Measurements from ENCODE around the gene IPO4. TPM values are rescaled to one million over a fixed set of nuclear protein-coding genes. Genes with fewer than 3 reads are reported as not detected.

Gene IPO4
- 29.0 TPM for polyA plus RNA-seq (2013, experiment 1 of 2)
- polyA plus RNA-seq (2013, experiment 2 of 2) = 19.5 TPM

GRCh38 chr14:24188251-24189058, at the start of gene IPO4:
Gene IPO4 (minus strand): TSS chr14:24188816. CDS start chr14:24188787, 29 bp downstream.
- peak within 1 kb of the TSS; percentile 67 for H3K4me3 ChIP-seq (ENCODE audit: extremely low read depth, insufficient read depth, low read length, poor library complexity, severe bottlenecking)
- H3K9me3 ChIP-seq (ENCODE audit: control insufficient read depth, low read length) = no peaks in the 10 kb centered on the region
- peaks cover 69% of the 10 kb centered on the region for H3K36me3 ChIP-seq (ENCODE audit: control insufficient read depth, insufficient read depth, low read length)
- peaks cover 8% of the 10 kb centered on the region for H3K4me1 ChIP-seq (ENCODE audit: control insufficient read depth, insufficient read depth, low read length, poor library complexity, severe bottlenecking)
- 1% methylated on average over 38 to 59 of the region's 65 CpGs for WGBS, 2 experiments (ENCODE audit: insufficient coverage in 2 of 2)
- peak within 1 kb of the TSS; percentile 72 for H3K27ac ChIP-seq (ENCODE audit: low read depth, low read length, severe bottlenecking)

GRCh38 chr14:24238123-24238522, 49.5 kb upstream of the IPO4 start:
- Histone ChIP-seq H3K36me3 (ENCODE audit: control insufficient read depth, insufficient read depth, low read length) (peaks cover 74% of the 10 kb centered on the region), H3K9me3 (ENCODE audit: control insufficient read depth, low read length) (no peaks in the 10 kb centered on the region), H3K27ac (ENCODE audit: low read depth, low read length, severe bottlenecking) (no peak overlapping the region), H3K4me3 (ENCODE audit: extremely low read depth, insufficient read depth, low read length, poor library complexity, severe bottlenecking) (no peak overlapping the region), H3K4me1 (ENCODE audit: control insufficient read depth, insufficient read depth, low read length, poor library complexity, severe bottlenecking) (peaks cover 26% of the 10 kb centered on the region)
- WGBS, 2 experiments (ENCODE audit: insufficient coverage in 2 of 2) = 91 to 100% methylated on average over 3 to 4 of the region's 5 CpGs

DNA sequence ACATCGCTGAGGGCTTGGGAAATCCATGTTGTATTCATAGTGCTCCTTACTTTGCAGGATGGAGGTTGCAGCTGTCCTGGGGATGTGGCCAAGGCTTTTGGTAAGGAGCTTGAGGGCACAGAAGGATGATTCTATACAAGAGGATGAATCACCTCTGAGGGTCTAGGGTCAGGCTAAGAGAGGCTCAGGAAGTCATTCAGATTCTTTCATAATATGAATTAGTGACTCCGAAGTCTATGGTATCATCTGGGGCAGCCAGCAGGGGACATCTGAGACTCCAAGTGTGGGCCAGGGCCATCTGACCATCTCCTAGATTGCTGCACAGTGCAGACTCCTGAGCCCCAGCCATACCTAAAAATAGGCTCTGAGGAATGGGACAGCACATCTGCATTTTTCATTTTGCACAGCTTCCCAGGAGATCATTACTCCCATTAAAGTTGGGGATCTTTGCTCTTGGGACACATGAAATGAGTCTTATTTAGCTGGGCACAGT, 48.9 kb upstream of the IPO4 start:
- no peak overlapping the region for H3K4me3 ChIP-seq (ENCODE audit: extremely low read depth, insufficient read depth, low read length, poor library complexity, severe bottlenecking)
- peaks cover 26% of the 10 kb centered on the region for H3K4me1 ChIP-seq (ENCODE audit: control insufficient read depth, insufficient read depth, low read length, poor library complexity, severe bottlenecking)
- peaks cover 74% of the 10 kb centered on the region for H3K36me3 ChIP-seq (ENCODE audit: control insufficient read depth, insufficient read depth, low read length)
- no peak overlapping the region for H3K27ac ChIP-seq (ENCODE audit: low read depth, low read length, severe bottlenecking)
- 100% methylated on average over 1 to 2 of the region's 2 CpGs for WGBS, 2 experiments (ENCODE audit: insufficient coverage in 2 of 2)
- H3K9me3 ChIP-seq (ENCODE audit: control insufficient read depth, low read length) = no peaks in the 10 kb centered on the region

- peaks cover 26% of the 10 kb centered on the region for H3K4me1 ChIP-seq (ENCODE audit: control insufficient read depth, insufficient read depth, low read length, poor library complexity, severe bottlenecking)
- 98 to 100% methylated on average over 2 to 6 of the region's 6 CpGs for WGBS, 2 experiments (ENCODE audit: insufficient coverage in 2 of 2)
- H3K9me3 ChIP-seq (ENCODE audit: control insufficient read depth, low read length) = no peaks in the 10 kb centered on the region
- H3K36me3 ChIP-seq (ENCODE audit: control insufficient read depth, insufficient read depth, low read length) = peaks cover 74% of the 10 kb centered on the region
- H3K27ac ChIP-seq (ENCODE audit: low read depth, low read length, severe bottlenecking) = no peak overlapping the region
- H3K4me3 ChIP-seq (ENCODE audit: extremely low read depth, insufficient read depth, low read length, poor library complexity, severe bottlenecking) = no peak overlapping the region
These were observed 48.3 kb upstream of the IPO4 start for GRCh38 chr14:24236689-24237462.

- peaks cover 72% of the 10 kb centered on the region for H3K36me3 ChIP-seq (ENCODE audit: control insufficient read depth, insufficient read depth, low read length)
- no peak overlapping the region for H3K27ac ChIP-seq (ENCODE audit: low read depth, low read length, severe bottlenecking)
- H3K4me1 ChIP-seq (ENCODE audit: control insufficient read depth, insufficient read depth, low read length, poor library complexity, severe bottlenecking) = peaks cover 20% of the 10 kb centered on the region
- H3K9me3 ChIP-seq (ENCODE audit: control insufficient read depth, low read length) = no peaks in the 10 kb centered on the region
- 91 to 100% methylated on average over 3 to 4 of the region's 5 CpGs for WGBS, 2 experiments (ENCODE audit: insufficient coverage in 2 of 2)
- H3K4me3 ChIP-seq (ENCODE audit: extremely low read depth, insufficient read depth, low read length, poor library complexity, severe bottlenecking) = no peak overlapping the region
These were observed 47.4 kb upstream of the IPO4 start for GRCh38 chr14:24235804-24236688.

- 88 to 96% methylated on average over 2 of the region's 3 CpGs for WGBS, 2 experiments (ENCODE audit: insufficient coverage in 2 of 2)
- Histone ChIP-seq H3K36me3 (ENCODE audit: control insufficient read depth, insufficient read depth, low read length) (peaks cover 55% of the 10 kb centered on the region), H3K9me3 (ENCODE audit: control insufficient read depth, low read length) (no peaks in the 10 kb centered on the region), H3K4me3 (ENCODE audit: extremely low read depth, insufficient read depth, low read length, poor library complexity, severe bottlenecking) (peak overlapping the region; percentile 86), H3K27ac (ENCODE audit: low read depth, low read length, severe bottlenecking) (no peak overlapping the region), H3K4me1 (ENCODE audit: control insufficient read depth, insufficient read depth, low read length, poor library complexity, severe bottlenecking) (peaks cover 14% of the 10 kb centered on the region)
These were observed 45.7 kb upstream of the IPO4 start for GRCh38 chr14:24234095-24235005.

- no peak overlapping the region for H3K27ac ChIP-seq (ENCODE audit: low read depth, low read length, severe bottlenecking)
- peaks cover 52% of the 10 kb centered on the region for H3K36me3 ChIP-seq (ENCODE audit: control insufficient read depth, insufficient read depth, low read length)
- WGBS, 2 experiments (ENCODE audit: insufficient coverage in 2 of 2) = 86 to 100% methylated on average over 2 of the region's 2 CpGs
- no peaks in the 10 kb centered on the region for H3K9me3 ChIP-seq (ENCODE audit: control insufficient read depth, low read length)
- H3K4me3 ChIP-seq (ENCODE audit: extremely low read depth, insufficient read depth, low read length, poor library complexity, severe bottlenecking) = peak overlapping the region; percentile 86
- peaks cover 6% of the 10 kb centered on the region for H3K4me1 ChIP-seq (ENCODE audit: control insufficient read depth, insufficient read depth, low read length, poor library complexity, severe bottlenecking)
These were observed 44.9 kb upstream of the IPO4 start for GRCh38 chr14:24233538-24233866.

DNA sequence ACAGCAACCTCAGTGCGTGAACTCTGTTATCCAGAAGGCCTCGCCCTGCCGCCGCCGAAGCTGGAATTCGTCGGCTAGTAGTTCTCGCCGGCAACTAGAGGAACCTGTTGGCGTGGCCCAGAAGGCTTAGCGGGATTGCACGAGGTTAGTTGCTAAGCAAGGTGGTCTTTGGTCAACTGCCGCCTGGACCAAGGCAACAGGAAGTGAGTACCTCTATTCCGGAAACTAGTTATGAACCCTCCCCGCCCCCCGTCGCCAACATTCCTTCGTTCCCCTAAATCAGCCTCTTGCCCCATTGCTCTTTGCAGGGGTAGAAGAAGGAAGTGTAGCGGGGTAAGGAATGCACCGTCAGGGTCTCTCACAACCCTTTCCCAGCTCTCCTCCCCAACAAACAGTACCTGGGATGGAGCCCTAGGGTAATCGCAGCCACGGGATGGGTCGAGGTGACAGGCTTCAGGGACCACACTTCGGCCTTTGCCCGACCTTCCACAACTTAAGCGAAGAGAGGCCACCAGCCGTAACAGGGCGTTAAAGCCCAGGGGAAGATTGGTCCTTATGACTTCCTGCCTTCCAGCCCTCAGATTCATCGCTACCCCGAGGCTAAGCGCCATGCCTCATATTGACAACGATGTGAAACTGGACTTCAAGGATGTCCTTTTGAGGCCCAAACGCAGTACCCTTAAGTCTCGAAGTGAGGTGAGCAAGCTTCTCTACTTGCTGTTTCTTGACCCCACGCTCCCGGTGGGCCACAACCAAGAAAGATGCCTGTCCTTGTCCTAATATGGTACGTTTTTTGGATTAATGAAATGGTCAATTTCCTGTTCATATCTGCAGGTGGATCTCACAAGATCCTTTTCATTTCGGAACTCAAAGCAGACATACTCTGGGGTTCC, 44.3 kb upstream of the IPO4 start, which contains the start of gene GMPR2:
GMPR2 (plus strand) TSS at position 285 of the 893 bp plus-strand sequence; CDS start at position 610, 325 bp downstream.
- peaks cover 52% of the 10 kb centered on the region for H3K36me3 ChIP-seq (ENCODE audit: control insufficient read depth, insufficient read depth, low read length)

GRCh38 chr14:24232121-24232644, 43.6 kb upstream of the IPO4 start, which contains the start of gene NEDD8:
Gene NEDD8 (minus strand): TSS chr14:24232367. CDS start chr14:24232267, 100 bp downstream.
- Histone ChIP-seq H3K27ac (ENCODE audit: low read depth, low read length, severe bottlenecking) (peak within 1 kb of the TSS; percentile 87), H3K4me3 (ENCODE audit: extremely low read depth, insufficient read depth, low read length, poor library complexity, severe bottlenecking) (peak within 1 kb of the TSS; percentile 86), H3K9me3 (ENCODE audit: control insufficient read depth, low read length) (no peaks in the 10 kb centered on the region), H3K4me1 (ENCODE audit: control insufficient read depth, insufficient read depth, low read length, poor library complexity, severe bottlenecking) (peaks cover 6% of the 10 kb centered on the region), H3K36me3 (ENCODE audit: control insufficient read depth, insufficient read depth, low read length) (peaks cover 49% of the 10 kb centered on the region)
- 0% methylated on average over 21 to 23 of the region's 30 CpGs for WGBS, 2 experiments (ENCODE audit: insufficient coverage in 2 of 2)

More for the DNA sequence above, 44.3 kb upstream of the IPO4 start, which contains the start of gene GMPR2:
- Histone ChIP-seq H3K4me3 (ENCODE audit: extremely low read depth, insufficient read depth, low read length, poor library complexity, severe bottlenecking) (peak within 1 kb of the TSS; percentile 86), H3K27ac (ENCODE audit: low read depth, low read length, severe bottlenecking) (peak within 1 kb of the TSS; percentile 87), H3K9me3 (ENCODE audit: control insufficient read depth, low read length) (no peaks in the 10 kb centered on the region), H3K4me1 (ENCODE audit: control insufficient read depth, insufficient read depth, low read length, poor library complexity, severe bottlenecking) (peaks cover 6% of the 10 kb centered on the region)
- 14 to 16% methylated on average over 25 to 28 of the region's 38 CpGs for WGBS, 2 experiments (ENCODE audit: insufficient coverage in 2 of 2)

Measured in mesodermal cell (in vitro differentiated cells).